Ishikawa (cell line): Measurements from ENCODE around the gene TTC34.

ENCODE experiments used
- CEBPB ChIP-seq: IDR thresholded peaks from 2 replicates; pipeline ENCODE4 v1.6.1; 2012
- CREB1 ChIP-seq: IDR thresholded peaks from 2 replicates; pipeline ENCODE4 v1.6.1; 2012; ENCODE audit warnings: low read depth
- EGR1 ChIP-seq: IDR thresholded peaks from 2 replicates; pipeline ENCODE4 v1.6.1; 2012
- EP300 ChIP-seq: IDR thresholded peaks from 2 replicates; pipeline ENCODE4 v1.6.1; 2012; ENCODE audit warnings: borderline replicate concordance
- FOXM1 ChIP-seq: IDR thresholded peaks from 2 replicates; pipeline ENCODE4 v1.6.1; 2012; ENCODE audit warnings: low read depth, borderline replicate concordance
- NFIC ChIP-seq: IDR thresholded peaks from 2 replicates; pipeline ENCODE4 v1.6.1; 2012
- RAD21 ChIP-seq: IDR thresholded peaks from 2 replicates; pipeline ENCODE4 v1.6.1; 2012; ENCODE audit warnings: low read depth
- TAF1 ChIP-seq: IDR thresholded peaks from 2 replicates; pipeline ENCODE4 v1.6.1; 2012; ENCODE audit warnings: low read depth, mild to moderate bottlenecking
- TCF12 ChIP-seq: IDR thresholded peaks from 2 replicates; pipeline ENCODE4 v1.6.1; 2012; ENCODE audit warnings: low read depth
- TEAD4 ChIP-seq: IDR thresholded peaks from 2 replicates; pipeline ENCODE4 v1.6.1; 2012
- YY1 ChIP-seq: IDR thresholded peaks from 2 replicates; pipeline ENCODE4 v1.6.1; 2012; ENCODE audit warnings: low read depth
- ZBTB7A ChIP-seq: IDR thresholded peaks from 2 replicates; pipeline ENCODE4 v1.6.1; 2012; ENCODE audit warnings: low read depth
- TF ChIP-seq, protein P1 (sequence below): IDR thresholded peaks from 2 replicates; pipeline ENCODE4 v1.6.1; 2012; ENCODE audit warnings: low read depth, mild to moderate bottlenecking
- TF ChIP-seq, protein P2 (sequence below): IDR thresholded peaks from 2 replicates; pipeline ENCODE4 v1.6.1; 2012
- TF ChIP-seq, protein P3 (sequence below): IDR thresholded peaks from 2 replicates; pipeline ENCODE4 v1.6.1; 2012

Gene TTC34

DNA sequence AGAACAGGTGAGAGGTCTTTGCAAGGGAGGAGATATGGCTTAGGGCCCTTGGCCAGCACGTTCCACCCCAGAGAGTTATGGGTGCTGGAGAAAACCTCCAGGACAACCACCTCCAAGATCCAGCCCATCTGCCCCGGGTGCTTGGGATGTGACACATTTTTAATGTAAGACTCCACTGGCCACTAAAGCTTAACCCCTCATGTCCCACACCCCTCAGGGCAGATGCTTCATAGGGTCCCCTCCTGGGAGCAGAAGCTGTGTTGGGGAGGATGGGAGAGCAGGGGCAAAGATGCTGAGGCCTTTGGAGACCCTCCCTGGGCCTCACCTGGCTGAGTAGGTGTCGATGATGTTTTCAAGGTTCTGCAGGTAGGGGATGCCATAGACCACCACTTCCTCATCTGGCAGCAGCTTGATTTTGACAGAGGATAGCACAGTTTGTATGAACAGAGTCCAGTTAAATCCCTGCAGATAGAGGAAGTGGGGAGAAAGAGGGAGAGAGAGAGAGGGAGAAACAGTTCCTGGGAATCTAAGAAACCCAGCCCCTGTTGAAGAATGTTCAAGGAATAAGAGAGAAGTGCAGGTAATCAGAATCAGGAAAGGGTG lies 203.1 kb downstream of the TTC34 start:
- TF ChIP-seq FOXM1, result no peak
- 0 out of 2 replicates have a peak, but pooled peaks have one; percentile 8 for TF ChIP-seq RAD21
- TF ChIP-seq TAF1, result no peak

- TF ChIP-seq FOXM1 (no peak), TAF1 (no peak), CREB1 (no peak)
These were observed 203.8 kb downstream of the TTC34 start for GRCh38 chr1:2597441-2598328.

DNA sequence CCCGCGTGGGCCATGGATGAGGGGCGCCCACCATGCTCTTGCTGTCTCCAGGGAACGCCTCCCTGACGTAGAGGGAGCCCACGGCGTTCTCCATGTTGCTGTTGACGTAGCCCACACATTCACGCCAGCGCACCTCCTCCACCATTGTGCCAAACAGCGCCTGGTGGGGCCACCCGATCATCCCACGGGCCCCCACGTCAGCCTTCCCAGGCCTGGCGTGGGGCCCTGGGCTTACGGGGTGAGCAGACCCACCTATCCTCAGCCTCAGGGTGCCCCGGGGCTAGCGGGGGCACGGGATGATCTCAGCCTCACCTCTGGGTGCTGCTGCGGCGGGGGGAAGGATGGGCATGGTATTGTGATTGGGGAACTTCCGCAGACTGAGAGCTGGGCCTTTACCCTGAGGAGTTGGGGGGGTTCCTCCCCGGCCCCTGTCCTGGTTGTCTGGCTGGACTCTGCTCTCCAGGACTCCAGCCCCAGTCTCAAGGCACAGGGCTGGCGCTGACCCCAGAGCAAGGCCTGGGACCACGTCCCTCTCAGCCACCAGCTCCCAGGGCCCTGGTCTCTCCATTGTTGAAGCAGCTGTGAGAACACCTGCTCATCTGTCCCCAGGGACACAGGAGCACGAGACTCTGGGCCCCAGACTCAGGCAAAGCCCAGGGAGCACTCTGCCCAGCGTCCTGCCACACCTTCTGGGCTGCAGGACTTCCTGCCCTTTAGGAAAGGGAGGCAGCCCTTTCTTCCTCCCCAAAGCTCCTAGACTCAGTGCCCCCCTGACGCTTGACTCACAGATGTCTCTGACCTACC lies 204.8 kb downstream of the TTC34 start:
- TF ChIP-seq TEAD4, result no peak
- no peak for TF ChIP-seq EGR1
- no peak for TF ChIP-seq ZBTB7A
- TF ChIP-seq, protein P1, sequence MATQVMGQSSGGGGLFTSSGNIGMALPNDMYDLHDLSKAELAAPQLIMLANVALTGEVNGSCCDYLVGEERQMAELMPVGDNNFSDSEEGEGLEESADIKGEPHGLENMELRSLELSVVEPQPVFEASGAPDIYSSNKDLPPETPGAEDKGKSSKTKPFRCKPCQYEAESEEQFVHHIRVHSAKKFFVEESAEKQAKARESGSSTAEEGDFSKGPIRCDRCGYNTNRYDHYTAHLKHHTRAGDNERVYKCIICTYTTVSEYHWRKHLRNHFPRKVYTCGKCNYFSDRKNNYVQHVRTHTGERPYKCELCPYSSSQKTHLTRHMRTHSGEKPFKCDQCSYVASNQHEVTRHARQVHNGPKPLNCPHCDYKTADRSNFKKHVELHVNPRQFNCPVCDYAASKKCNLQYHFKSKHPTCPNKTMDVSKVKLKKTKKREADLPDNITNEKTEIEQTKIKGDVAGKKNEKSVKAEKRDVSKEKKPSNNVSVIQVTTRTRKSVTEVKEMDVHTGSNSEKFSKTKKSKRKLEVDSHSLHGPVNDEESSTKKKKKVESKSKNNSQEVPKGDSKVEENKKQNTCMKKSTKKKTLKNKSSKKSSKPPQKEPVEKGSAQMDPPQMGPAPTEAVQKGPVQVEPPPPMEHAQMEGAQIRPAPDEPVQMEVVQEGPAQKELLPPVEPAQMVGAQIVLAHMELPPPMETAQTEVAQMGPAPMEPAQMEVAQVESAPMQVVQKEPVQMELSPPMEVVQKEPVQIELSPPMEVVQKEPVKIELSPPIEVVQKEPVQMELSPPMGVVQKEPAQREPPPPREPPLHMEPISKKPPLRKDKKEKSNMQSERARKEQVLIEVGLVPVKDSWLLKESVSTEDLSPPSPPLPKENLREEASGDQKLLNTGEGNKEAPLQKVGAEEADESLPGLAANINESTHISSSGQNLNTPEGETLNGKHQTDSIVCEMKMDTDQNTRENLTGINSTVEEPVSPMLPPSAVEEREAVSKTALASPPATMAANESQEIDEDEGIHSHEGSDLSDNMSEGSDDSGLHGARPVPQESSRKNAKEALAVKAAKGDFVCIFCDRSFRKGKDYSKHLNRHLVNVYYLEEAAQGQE, result no peak
- no peak for TF ChIP-seq FOXM1
- TF ChIP-seq CREB1, result no peak
- TF ChIP-seq TCF12, result no peak
- no peak for TF ChIP-seq CEBPB
- TF ChIP-seq YY1, result no peak
- TF ChIP-seq, protein P2, sequence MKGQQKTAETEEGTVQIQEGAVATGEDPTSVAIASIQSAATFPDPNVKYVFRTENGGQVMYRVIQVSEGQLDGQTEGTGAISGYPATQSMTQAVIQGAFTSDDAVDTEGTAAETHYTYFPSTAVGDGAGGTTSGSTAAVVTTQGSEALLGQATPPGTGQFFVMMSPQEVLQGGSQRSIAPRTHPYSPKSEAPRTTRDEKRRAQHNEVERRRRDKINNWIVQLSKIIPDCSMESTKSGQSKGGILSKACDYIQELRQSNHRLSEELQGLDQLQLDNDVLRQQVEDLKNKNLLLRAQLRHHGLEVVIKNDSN, result no peak
- no peak for TF ChIP-seq NFIC
- no peak for TF ChIP-seq EP300
- TF ChIP-seq, protein P3, sequence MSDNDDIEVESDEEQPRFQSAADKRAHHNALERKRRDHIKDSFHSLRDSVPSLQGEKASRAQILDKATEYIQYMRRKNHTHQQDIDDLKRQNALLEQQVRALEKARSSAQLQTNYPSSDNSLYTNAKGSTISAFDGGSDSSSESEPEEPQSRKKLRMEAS, result no peak
- TF ChIP-seq TAF1, result no peak

- no peak for TF ChIP-seq CEBPB
- TF ChIP-seq YY1, result no peak
- no peak for TF ChIP-seq RAD21
- no peak for TF ChIP-seq NFIC
- TF ChIP-seq EP300, result no peak
- TF ChIP-seq, protein P2, result no peak
- TF ChIP-seq CREB1, result no peak
- TF ChIP-seq TAF1, result no peak
- TF ChIP-seq, protein P1, result no peak
- no peak for TF ChIP-seq FOXM1
- no peak for TF ChIP-seq TCF12
- TF ChIP-seq EGR1, result no peak
- TF ChIP-seq ZBTB7A, result no peak
- no peak for TF ChIP-seq TEAD4
These were observed 205.5 kb downstream of the TTC34 start for GRCh38 chr1:2595812-2596529.
